SK-N-MC (cell line): ENCODE results near the gene GRIK3.

Experiments
- EZH2 ChIP-seq: fragments of 200-600 bp; sonication (generic); IDR thresholded peaks from one replicate; pipeline ENCODE4 v1.6.1; 2017; ENCODE audit warnings: antibody characterized with exemption
- FOXP2 ChIP-seq: optimal IDR thresholded peaks from 2 replicates; pipeline ENCODE3; 2011; ENCODE audit warnings: mild to moderate bottlenecking, moderate library complexity; ENCODE audit not compliant: insufficient read depth; ENCODE audit errors: extremely low read length, control extremely low read depth
- POLR2AphosphoS5 ChIP-seq: IDR thresholded peaks from 2 replicates; pipeline ENCODE4 v1.6.1; 2012; ENCODE audit warnings: mild to moderate bottlenecking, low read depth, low read length, borderline replicate concordance

DNA sequence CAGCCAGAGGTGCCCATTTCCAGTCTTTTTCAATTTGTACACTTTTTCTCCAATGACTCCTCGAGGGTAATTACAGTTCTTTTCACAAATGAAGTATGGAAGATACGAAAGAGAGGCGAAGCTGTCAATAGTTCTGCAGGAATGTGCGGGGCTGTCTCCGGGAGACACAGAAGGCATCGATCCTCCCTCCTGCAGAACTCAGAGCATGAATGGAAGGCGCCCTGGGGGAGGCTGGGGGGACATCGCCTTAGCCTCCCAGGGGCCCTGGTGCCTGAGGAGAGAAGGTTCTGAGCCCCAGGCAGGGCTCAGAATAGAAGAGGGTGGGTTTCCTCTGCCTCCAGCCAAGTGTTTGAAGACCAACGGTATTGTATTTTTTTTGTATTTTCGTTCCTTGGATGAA, 49.7 kb upstream of the GRIK3 start:
- TF ChIP-seq EZH2 (no peak), POLR2AphosphoS5 (no peak), FOXP2 (no peak)
